Activated CD8-positive, alpha-beta T cell treated with anti-CD3 and anti-CD28 coated beads for 36 hours (primary cell): ENCODE measurements around the gene SOD1. TPM values are rescaled to one million over a fixed set of nuclear protein-coding genes. Genes with fewer than 3 reads are reported as not detected.

Experiments
- ATAC-seq: fragments of 200-7000 bp; cut with Tn5 transposase; one replicate; pipeline ENCODE4 v1.10.0; 2021; ENCODE audit warnings: mild to moderate bottlenecking, moderate library complexity
- CTCF ChIA-PET: fragments of 350-600 bp; sonication (Branson Sonifier 250); formaldehyde crosslinking; loops from one replicate; lab custom pipeline; 2021; ENCODE audit warnings: antibody characterized with exemption; lab: Charles Lee
- POLR2A ChIA-PET: fragments of 350-600 bp; sonication (Branson Sonifier 250); formaldehyde crosslinking; loops from one replicate; lab custom pipeline; 2021; ENCODE audit warnings: antibody characterized with exemption; lab: Charles Lee
- DNase-seq: peaks from one replicate; pipeline ENCODE4 v3.0.0-alpha.2; 2020
- H3K27ac Mint-ChIP-seq: one replicate; pipeline ENCODE4 v1.8.0; 2021; ENCODE audit warnings: mild to moderate bottlenecking, mixed read lengths
- H3K27me3 Mint-ChIP-seq: one replicate; pipeline ENCODE4 v1.8.0; 2021; ENCODE audit warnings: mixed read lengths
- H3K36me3 Mint-ChIP-seq: one replicate; pipeline ENCODE4 v1.8.0; 2021; ENCODE audit warnings: low read depth, mixed read lengths
- H3K4me1 Mint-ChIP-seq: one replicate; pipeline ENCODE4 v1.8.0; 2021; ENCODE audit warnings: low read depth, mixed read lengths
- H3K4me3 Mint-ChIP-seq: one replicate; pipeline ENCODE4 v1.8.0; 2021; ENCODE audit warnings: mild to moderate bottlenecking, moderate library complexity, mixed read lengths
- H3K9me3 Mint-ChIP-seq: one replicate; pipeline ENCODE4 v1.8.0; 2021; ENCODE audit warnings: mixed read lengths
- CTCF ChIP-seq: fragments of 200-600 bp; IDR thresholded peaks from one replicate; pipeline ENCODE4 v1.8.0; 2022; ENCODE audit warnings: antibody characterized with exemption, mild to moderate bottlenecking
- intact Hi-C: fragments of 100-400 bp; cut with micrococcal nuclease; formaldehyde crosslinking; loops from one replicate; pipeline ENCODE4 v1.10.0; 2022
- total RNA-seq, 2 experiments: library from RNA; stranded (reverse); gene quantifications; one replicate each; pipeline ENCODE4 v1.2.3, GENCODE V29; 2021

SOD1 gene
- total RNA-seq, 2 experiments from 2014 or later, result 277 to 286 TPM

DNA sequence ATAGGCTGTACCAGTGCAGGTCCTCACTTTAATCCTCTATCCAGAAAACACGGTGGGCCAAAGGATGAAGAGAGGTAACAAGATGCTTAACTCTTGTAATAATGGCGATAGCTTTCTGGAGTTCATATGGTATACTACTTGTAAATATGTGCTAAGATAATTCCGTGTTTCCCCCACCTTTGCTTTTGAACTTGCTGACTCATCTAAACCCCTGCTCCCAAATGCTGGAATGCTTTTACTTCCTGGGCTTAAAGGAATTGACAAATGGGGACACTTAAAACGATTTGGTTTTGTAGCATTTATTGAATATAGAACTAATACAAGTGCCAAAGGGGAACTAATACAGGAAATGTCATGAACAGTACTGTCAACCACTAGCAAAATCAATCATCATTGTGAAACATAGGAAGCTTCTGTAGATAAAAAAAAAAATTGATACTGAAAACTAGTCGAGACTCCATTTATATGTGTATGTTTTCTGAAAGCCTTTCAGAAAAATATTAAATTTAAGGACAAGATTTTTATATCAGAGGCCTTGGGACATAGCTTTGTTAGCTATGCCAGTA, 7.0 kb downstream of the SOD1 start:
- peaks cover 84% of the 10 kb centered on the region for H3K4me1 Mint-ChIP-seq
- no peak overlapping the region for H3K4me3 Mint-ChIP-seq
- H3K27ac Mint-ChIP-seq, result peak overlapping the region; percentile 73
- DNase-seq (no peak), ATAC-seq (no peak)
- POLR2A ChIA-PET, result interaction anchor here (1.6 kb wide), 1 partner anchor 12 kb away, joined by 6 read pairs; no protein-coding TSS in a partner anchor
- no peak for TF ChIP-seq CTCF
- CTCF ChIA-PET, result no interaction called here
- intact Hi-C loops, result loop anchor here (5.0 kb wide), 1 partner anchor 61 kb away; no protein-coding TSS in a partner anchor
- H3K27me3 Mint-ChIP-seq, result no peaks in the 10 kb centered on the region
- H3K9me3 Mint-ChIP-seq, result no peaks in the 10 kb centered on the region
- H3K36me3 Mint-ChIP-seq, result peaks cover 72% of the 10 kb centered on the region

GRCh38 chr21:31667132-31667531, 7.6 kb downstream of the SOD1 start:
- DNase-seq, result peak; percentile 28
- intact Hi-C loops, result loop anchor here (5.0 kb wide), 1 partner anchor 60 kb away; no protein-coding TSS in a partner anchor
- POLR2A ChIA-PET, result interaction anchor here (1.6 kb wide), 1 partner anchor 11 kb away, joined by 6 read pairs; no protein-coding TSS in a partner anchor
- peaks cover 68% of the 10 kb centered on the region for H3K36me3 Mint-ChIP-seq
- TF ChIP-seq CTCF, result no peak
- no peaks in the 10 kb centered on the region for H3K9me3 Mint-ChIP-seq
- H3K4me1 Mint-ChIP-seq, result peaks cover 79% of the 10 kb centered on the region
- no peaks in the 10 kb centered on the region for H3K27me3 Mint-ChIP-seq
- no peak overlapping the region for H3K4me3 Mint-ChIP-seq
- peak overlapping the region; percentile 82 for H3K27ac Mint-ChIP-seq
- no peak for ATAC-seq
- CTCF ChIA-PET, result no interaction called here

GRCh38 chr21:31667639-31668038, 8.1 kb downstream of the SOD1 start:
- Mint-ChIP-seq H3K27ac (peak overlapping the region; percentile 82), H3K36me3 (peaks cover 65% of the 10 kb centered on the region), H3K4me1 (peaks cover 74% of the 10 kb centered on the region), H3K4me3 (no peak overlapping the region), H3K27me3 (no peaks in the 10 kb centered on the region), H3K9me3 (no peaks in the 10 kb centered on the region)
- CTCF ChIA-PET, result no interaction called here
- intact Hi-C loops, result loop anchor here (5.0 kb wide), 1 partner anchor 60 kb away; no protein-coding TSS in a partner anchor
- POLR2A ChIA-PET, result no interaction called here
- ATAC-seq (no peak), DNase-seq (no peak)
- TF ChIP-seq CTCF, result no peak

GRCh38 chr21:31668651-31669491, 9.4 kb downstream of the SOD1 start:
- H3K27me3 Mint-ChIP-seq, result no peaks in the 10 kb centered on the region
- peak; percentile 53 for ATAC-seq
- intact Hi-C loops, result loop anchor here (5.0 kb wide), 1 partner anchor 58 kb away; no protein-coding TSS in a partner anchor
- TF ChIP-seq CTCF, result no peak
- ChIA-PET POLR2A (interaction anchor here (1.3 kb wide), 1 partner anchor 9 kb away, joined by 6 read pairs; no protein-coding TSS in a partner anchor), CTCF (interaction anchor here (0.9 to 1.2 kb wide), 3 partner anchors 17 to 65 kb away, joined by 3 read pairs; no protein-coding TSS in a partner anchor)
- H3K36me3 Mint-ChIP-seq, result peaks cover 56% of the 10 kb centered on the region
- no peak for DNase-seq
- H3K4me3 Mint-ChIP-seq, result no peak overlapping the region
- peaks cover 63% of the 10 kb centered on the region for H3K4me1 Mint-ChIP-seq
- H3K27ac Mint-ChIP-seq, result peak overlapping the region; percentile 82
- no peaks in the 10 kb centered on the region for H3K9me3 Mint-ChIP-seq
